Anterior cingulate cortex (tissue), 58 donors: ENCODE results near the gene SLC25A12.

Experiments used
- DNase-seq, 58 donors: peaks; one replicate each; lab custom pipeline; 2025; lab: John Stamatoyannopoulos, UW

Gene SLC25A12

DNA sequence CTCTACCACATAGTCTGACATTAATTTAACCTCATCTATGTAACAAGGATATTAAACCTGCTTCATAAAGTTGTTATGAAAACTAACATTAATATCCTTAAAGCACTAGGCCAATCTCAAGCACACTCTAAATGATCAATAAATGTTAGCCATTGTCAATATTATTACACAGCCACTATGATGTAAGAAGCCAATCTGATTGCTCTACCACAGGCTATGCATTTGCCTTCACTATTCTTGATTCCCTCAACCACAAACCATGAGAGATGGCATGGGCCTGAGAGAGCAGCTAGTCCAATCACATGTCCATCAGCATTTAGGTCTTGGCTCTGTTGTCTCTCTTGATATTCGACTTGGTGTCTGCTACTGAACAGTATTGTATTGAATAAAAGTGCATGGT, 4.2 kb downstream of the SLC25A12 start:
- DNase-seq: no peak

DNA sequence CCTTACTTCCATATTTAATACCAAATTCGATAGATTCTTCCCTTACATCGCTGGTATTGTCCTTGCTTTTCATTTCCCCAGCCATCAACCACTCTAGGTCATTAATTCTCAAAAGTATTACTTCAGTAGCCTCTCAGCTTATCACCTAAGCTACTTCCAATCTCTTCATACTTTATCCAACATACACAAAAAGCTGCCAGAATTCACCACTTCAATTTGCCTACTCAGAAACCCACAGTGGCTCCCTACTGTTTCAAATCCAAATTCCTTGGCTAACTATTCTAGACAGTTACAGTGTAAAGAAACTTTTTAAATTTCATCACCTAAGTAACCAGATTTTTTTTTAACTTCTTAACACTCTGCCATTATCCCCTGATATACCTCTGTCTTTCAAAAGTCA, 4.7 kb downstream of the SLC25A12 start:
- DNase-seq: no peak

DNA sequence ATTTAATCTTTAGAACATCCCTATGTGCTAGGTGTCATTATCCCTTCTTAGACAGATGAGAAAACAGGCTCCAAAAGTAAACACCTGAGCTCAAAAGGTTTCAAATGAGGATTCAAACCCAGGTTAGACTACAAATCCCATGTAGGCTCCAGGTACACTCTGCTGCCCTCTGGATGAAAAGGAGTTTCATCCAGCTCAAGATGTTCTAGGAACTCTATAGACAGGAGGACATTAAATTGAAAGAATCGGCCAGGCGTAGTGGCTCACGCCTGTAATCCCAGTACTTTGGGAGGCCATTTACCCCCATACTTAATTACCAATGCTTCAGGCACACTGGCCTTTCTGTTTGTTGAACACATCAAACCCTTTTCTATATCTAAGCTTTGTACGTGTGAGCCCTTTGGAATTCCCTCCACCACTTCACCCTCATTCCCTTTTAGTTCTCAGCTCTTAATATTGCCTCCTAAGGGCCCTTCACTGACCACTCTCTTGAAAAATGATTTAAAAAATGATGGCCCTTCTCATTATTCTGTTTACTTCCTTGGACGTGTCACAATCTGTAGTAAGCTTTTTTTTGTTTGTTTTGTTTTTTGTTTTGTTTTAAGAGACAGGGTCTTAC, 10.7 kb downstream of the SLC25A12 start:
- DNase-seq: no peak

DNA sequence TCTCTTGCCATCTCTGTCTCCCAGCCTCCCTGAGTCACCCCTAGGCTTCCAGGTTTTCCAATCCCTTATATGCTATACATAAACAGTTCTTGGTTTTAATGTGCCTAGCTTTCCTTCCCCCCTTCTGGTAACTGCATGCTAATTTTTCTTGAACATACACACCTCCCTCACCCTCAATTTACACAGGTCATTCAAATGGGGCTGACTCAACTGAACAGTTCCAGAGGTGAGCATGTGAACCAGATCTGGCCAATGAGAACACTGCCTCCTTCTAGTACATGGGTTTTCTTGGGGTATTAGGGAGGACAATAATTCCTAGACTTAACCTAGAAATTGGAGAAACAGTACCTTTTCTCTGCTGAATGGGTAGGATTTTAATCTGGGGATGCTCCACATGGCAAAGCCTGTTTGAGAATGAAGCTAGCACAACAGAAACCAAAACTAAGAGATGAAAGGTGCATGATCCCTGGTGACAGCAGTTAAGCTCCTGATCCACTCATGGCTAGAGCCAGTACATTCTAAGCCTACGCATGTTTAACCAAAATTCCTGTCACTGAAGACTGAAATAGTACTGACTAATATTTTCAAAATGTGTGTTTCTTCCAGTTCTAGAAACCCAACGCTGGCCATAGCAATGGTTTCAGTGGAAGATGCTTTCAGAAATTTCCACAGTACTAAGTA, 11.8 kb downstream of the SLC25A12 start:
- DNase-seq: no peak

DNA sequence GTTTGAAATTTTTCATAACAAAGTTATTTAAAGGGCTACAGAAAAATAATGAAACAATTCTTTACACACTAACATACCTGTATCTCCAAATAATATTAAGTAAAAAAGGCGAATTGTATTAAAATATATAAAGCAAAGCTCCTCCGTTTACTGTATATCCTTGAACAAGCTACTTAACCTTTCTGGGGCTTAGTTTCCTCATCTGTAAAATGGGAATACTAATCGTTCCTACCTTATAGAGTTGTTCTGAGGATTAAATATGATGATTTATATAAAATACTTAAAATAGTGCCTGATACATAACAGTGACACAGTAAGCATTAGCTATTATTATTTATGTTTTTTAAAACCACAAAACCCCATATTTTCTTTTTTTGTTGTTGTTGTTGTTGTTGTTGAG, 13.3 kb downstream of the SLC25A12 start:
- DNase-seq: no peak

DNA sequence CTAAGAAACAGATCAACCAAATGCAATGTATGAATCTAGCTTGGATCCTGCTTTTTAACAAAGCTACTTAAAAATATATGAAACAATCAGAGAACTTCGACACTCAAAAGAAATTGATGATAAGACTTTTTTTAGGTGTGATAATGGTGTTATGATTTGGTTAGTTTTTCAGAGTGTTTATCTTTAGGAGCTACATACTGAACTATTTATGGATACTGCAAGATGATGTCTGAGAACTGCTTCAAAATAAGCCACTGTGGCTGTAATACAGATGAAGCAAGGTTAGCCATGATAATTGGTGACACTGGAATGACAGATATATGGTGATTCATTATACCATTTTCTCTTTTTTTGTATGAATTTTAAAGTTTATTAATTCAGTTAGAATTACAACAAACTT, 14.2 kb downstream of the SLC25A12 start:
- no peak for DNase-seq

DNA sequence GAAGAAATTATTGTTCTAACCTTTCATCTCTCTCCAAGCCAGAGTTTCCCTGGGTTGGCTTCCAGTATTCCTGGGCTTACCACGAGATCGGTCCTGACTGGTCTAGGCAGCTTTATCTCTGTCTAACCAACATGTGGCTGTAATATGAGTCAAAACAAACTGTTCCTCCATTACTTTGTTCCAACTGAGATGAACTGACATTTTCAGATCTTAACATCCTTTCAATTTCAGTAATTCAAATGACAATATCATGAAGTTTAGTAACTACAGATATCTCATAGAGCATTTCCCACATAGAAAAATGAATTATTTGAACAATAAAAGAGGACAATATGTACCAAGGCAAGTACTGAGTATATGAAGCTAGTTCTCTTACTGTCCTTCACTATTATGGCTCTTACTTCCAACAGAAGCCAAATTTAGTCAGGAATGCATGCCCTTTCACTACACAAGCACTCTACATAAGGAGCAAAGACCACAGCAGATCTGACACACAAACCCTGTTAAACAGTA, 15.5 kb downstream of the SLC25A12 start:
- no peak for DNase-seq

DNA sequence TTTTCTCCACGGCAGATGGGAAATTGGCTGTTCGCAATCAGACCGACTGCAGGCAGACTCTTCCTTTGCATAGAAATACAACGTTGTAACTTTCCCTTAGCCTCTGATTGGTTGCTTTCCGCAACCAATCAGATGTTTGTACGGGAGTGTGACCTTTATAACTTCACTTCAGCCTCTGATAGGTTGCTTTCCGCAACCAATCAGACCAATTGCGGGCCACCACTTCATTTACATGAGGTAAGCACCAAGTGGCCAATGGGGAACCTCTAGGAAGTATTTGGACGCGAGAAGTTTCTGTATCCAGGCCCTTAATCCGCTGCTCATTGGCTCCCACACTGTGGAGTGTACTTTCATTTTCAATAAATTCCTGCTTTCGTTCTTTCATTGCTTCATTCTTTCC, 19.1 kb downstream of the SLC25A12 start:
- no peak for DNase-seq

DNA sequence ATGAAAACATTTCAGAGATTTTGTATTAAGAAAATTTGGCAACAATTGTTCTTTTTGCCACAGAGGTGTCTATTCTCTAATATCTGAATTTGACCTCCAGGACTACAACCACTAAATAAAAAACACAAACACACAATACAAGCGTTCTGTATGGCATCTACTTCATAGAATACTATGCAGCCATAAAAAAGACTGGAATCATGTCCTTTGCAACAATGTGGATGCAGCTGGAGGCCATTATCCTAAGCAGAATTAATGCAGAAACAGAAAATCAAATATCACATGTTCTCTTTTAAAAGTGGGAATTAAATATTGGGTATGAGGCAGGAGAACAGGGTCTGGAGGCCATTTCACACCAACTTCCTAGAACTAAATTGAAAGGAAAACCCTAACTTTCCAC, 19.5 kb downstream of the SLC25A12 start:
- no peak for DNase-seq

DNA sequence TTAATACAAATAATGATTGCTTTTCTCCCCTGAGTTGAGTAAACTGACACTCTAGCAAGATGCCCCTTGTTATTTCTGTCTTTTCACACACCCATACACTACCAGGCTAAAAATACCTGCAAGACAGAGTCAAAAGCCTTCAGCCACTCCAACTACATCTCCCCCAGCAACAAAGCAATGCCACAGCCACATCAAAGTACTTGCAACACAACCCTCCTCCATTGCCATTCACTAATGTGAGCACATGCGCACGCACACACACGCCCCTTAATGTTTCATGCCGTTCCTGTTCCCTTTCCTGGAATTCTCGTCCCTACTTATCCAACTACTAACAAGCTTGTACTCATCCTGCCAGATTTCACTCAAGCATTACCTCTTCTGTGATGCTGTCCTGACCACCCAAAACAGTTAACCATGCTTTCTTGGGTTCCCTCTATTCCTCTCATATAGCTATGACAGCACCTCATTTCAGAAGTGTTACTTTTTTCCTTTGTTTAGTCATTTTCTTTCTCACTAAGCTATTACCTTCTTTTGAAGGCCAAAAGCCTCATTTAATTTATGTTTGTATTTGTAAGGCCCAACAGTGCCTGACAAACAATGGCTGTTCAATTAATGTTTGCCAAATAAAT, 29.6 kb downstream of the SLC25A12 start:
- no peak for DNase-seq

DNA sequence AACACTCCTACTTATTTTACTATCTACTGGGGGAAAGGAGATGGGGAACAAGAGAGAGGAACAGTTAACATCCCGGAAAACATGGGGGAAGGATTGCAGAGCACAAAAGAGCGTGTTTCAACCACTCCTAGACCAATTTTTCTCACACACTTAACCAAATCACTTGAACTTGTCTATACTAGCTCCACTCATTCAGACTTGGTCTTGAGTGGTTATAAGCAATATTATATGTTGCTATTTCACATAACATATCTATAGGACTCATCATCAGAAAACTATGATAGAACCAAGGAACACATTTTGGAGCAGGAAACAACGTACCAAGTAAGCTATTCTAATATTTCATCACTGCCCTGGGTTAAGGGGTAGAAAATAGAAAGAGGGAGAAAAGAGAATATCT, 31.5 kb downstream of the SLC25A12 start:
- no peak for DNase-seq

DNA sequence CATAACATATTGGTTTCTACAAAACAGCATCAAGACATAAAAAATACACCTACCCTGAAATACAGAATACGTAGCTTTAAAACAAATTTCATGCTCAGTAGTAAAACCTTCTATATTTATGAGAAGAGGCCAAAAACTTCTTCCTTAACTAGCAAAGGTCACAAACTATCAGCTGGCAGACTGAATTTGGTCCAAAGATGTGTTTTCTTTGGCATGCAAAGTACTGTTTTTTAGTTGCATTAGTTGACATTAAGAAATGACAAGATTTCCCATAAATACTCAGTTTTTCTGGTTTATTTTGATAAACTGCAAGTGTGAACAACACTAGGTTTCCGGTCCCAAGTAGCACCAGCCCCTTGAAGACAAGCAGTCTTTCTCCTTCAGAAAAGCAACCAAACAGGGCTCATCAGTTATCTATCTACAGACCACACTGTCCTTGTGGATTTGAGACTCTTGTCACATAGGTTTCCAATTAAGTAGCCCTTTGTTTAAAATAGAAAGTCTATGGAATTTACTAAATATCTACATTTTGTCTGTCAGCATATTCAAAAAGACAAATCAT, 35.6 kb downstream of the SLC25A12 start:
- no peak for DNase-seq

DNA sequence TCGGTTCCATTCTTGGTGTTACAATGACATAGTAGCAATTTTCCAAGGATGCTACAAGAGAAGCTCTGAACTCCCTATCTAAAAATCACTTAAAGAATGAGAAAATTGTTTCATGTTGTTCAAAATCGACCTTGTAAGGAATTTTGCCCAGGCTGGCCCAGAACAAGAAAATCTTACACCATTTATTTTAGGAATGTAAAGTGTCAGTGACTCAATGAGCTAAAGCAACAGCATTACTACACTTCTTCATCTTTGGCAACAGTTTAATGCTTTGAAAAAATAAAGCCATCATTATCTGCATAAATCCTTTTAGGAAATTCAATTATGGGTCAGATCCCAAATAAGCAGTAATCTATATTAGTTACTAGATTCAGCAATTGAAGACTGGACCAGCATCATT, 38.6 kb downstream of the SLC25A12 start:
- DNase-seq: peak in 1 of 58 donors; percentile 14

DNA sequence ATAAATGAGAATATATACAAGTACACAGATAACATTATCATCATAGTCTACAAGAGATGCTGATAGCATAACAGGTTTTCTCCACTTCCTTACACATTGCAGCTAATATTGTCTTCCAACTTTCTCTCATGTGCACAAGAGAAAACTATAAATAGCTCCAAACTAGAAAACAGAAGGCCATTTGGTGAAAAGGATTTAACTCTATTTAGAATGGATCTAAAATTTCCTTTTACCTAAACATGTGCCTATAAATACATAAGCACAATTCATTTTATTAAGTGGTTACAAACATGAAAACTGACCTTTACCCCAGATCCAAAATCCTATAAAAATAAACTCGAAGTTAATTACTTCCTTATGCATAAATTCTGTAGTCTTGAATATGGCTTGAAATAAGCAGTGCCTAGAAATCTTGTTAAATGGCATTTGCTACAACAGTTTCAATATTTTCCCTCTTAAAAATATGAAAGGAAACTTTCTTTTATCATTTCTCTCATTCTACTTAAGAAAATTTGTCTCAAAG, 41.6 kb downstream of the SLC25A12 start:
- no peak for DNase-seq

DNA sequence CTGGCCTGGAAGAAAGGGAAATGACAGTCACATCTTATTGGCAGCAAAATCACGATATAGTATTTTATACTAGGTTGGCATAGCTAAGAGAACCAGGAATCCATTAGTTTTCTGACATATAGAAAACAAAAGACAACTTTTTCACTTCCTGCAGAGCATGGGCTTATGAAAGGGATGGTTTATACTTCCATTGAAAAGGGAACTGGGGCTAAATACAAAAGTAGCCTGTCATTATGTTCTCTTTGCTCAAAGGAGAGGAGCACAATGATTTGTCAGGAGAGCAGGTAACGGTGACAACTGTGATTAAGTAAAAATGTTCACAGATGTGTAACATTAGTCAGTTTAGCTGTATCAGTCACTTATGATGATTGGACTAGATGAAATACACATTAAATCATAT, 46.4 kb downstream of the SLC25A12 start:
- no peak for DNase-seq

DNA sequence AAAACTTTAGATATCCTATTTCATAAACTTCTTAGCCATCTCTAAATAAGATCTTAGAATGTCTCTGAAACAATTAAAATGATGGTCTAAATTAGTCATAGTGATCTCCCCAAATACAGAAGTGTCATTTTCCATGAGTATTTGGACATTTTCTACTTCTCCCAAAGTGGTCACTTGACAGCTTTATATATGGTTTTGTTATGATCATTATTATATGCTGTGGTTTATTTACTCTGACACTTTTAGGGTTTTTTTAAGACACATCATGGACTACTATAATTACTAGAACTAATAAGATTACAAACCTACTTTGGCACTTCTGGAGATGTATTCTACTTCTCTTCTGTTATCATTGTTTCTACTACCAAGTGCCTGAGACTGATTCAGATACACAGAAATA, 47.1 kb downstream of the SLC25A12 start:
- DNase-seq: no peak

DNA sequence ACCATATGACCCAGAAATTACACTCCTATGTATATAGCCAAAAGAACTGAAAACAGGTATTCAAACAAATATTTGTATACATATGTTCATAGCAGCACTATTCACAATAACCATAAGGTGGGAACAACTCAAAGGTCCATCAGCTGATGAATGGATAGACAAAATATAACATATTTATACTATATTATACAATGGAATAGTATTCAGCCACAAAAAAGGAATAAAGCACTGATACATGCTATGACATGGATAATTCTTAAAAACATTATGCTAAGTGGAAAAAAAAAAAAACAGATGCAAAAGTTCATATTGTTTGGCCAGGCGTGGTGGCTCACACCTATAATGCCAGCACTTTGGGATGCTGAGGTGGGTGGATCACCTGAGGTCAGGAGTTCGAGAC, 52.0 kb downstream of the SLC25A12 start:
- no peak for DNase-seq

DNA sequence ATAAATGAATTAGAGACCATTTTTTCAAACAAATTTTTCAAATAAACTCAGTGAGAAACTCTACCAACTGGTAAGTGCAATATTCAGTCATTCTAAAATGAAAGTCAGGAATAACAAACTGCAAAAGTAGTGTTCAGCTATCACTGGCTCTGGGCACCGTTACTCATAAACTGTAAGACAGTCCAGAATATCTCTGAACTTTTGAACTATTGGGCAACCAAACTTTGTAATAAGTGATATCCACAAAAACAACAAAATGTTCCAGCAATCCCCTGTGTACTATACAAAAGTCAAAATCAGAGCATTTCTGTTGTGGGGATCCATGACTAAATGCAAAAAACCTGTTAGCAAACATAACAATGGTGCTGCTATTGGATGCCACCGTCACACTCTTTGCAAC, 56.3 kb downstream of the SLC25A12 start:
- no peak for DNase-seq

DNA sequence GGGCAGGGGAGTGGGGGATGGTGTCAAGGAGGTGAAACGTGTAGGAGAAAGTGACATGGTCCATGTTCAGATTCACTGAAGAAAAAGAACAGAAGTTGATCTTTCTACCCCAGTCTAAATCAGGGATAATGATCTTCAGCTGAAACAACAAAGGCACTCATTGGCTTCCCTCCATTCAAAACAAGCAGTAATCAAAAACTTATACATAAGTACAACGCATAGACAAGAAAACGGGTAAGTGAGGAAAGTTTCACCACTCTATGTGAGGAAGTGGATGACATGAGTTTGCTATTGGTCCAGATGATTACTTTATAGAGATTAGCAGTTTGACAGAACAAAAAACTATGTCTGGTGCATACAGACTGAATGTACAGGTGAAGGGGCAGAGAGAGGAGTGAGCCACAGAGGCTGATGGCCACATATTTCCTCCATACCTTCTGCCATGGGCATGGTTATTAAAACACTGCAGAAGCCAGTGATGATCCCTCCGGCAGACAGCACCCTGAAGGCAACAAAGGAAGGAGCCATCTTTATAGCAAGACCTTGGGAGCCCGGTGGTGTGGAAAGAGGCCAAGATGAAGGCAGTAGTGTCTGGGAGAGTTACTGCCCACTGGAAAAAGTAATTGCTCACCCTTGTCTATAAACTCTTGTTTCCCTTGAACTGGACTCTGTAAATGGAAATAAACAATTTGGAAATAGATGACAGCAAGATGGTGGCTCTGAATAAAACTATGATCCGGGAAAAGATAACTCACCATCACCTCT, 57.7 kb downstream of the SLC25A12 start:
- DNase-seq: no peak

DNA sequence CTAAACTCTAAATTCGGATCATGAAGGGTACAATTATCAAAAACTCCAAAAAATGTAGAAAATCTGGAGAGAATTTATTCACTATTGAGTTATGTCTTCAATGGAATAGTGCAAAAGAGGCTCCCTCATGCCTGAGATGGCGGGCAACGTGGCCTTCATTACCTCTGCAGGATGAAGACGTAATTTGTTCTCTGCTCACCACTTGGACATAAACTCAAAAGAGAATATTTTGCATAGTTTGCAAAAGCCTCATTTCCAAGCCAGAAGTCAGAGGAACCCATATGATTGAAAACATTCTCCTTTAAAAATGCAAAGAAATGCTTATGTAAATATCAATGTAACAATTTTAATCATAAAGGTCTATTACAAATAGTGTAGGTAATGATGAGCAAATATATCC, 58.7 kb downstream of the SLC25A12 start:
- no peak for DNase-seq

DNA sequence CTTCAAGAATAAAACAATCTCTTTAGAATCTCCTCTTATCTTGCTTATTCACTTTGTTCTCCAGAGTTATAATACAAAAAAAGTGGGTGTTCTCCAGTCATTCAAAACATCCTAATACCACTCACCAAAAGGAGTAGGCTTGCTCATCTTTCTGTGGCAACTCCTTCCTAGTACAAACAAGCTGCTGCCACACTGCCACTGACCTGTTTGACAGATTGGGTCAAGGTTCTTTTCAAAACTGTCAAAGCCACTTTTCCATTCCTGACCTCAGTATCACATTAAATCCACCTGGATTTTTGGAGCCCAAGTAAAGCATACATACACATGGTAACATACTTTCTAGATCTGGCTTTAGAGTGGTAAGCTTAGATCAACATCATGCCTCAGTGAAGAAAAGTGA, 59.8 kb downstream of the SLC25A12 start:
- no peak for DNase-seq
